GM12891 (cell line): ENCODE results near the gene GTF2I.
"Not testable (repeated sequence)": the region's sequence is repeated elsewhere in the genome, so short reads cannot be mapped to it uniquely, and the experiment has no call there.

Source experiments
- DNase-seq: peaks from one replicate; pipeline ENCODE4 v3.0.0; 2011; ENCODE audit warnings: low spot score; ENCODE audit not compliant: insufficient read length
- FAIRE-seq: peaks from 2 replicates; lab custom pipeline; 2011; peaks lifted over from hg19 to GRCh38; lab: Jason Lieb, UNC
- PAX5 ChIP-seq: IDR thresholded peaks from 2 replicates; pipeline ENCODE4 v1.6.1; 2011; ENCODE audit warnings: low read length, moderate library complexity, mild to moderate bottlenecking; ENCODE audit not compliant: insufficient read depth, severe bottlenecking
- POLR2A ChIP-seq: IDR thresholded peaks from 2 replicates; pipeline ENCODE4 v1.6.1; 2011; ENCODE audit warnings: low read depth, low read length, control low read depth
- POLR2AphosphoS5 ChIP-seq: IDR thresholded peaks from 2 replicates; pipeline ENCODE4 v1.6.1; 2011; ENCODE audit warnings: low read depth, low read length, control low read depth
- POU2F2 ChIP-seq: IDR thresholded peaks from 2 replicates; pipeline ENCODE4 v1.6.1; 2011; ENCODE audit warnings: low read depth, mild to moderate bottlenecking, control low read depth, low read length, moderate library complexity
- SPI1 ChIP-seq: IDR thresholded peaks from 2 replicates; pipeline ENCODE4 v1.6.1; 2011; ENCODE audit warnings: low read depth, low read length, control low read depth
- TAF1 ChIP-seq: IDR thresholded peaks from 2 replicates; pipeline ENCODE4 v1.6.1; 2011; ENCODE audit warnings: low read depth, low read length, control low read depth

The GTF2I gene

GRCh38 chr7:74709880-74710671, 52.6 kb downstream of the GTF2I start:
- DNase-seq = no peak
- TF ChIP-seq TAF1 (no peak), POLR2A (no peak), POLR2AphosphoS5 (no peak), POU2F2 (no peak), SPI1 (no peak), PAX5 (no peak)
- no peak for FAIRE-seq

- TF ChIP-seq POLR2AphosphoS5 = no peak
- no peak for TF ChIP-seq POU2F2
- no peak for TF ChIP-seq POLR2A
- no peak for TF ChIP-seq TAF1
- TF ChIP-seq PAX5 = no peak
- no peak for TF ChIP-seq SPI1
- DNase-seq (no peak), FAIRE-seq (no peak)
Measured at GRCh38 chr7:74713567-74713966, 56.0 kb downstream of the GTF2I start.

- TF ChIP-seq POLR2A (no peak), PAX5 (no peak), POLR2AphosphoS5 (no peak), TAF1 (no peak), POU2F2 (no peak), SPI1 (no peak)
- no peak for DNase-seq
- FAIRE-seq = no peak
Measured at GRCh38 chr7:74717889-74718288, 60.4 kb downstream of the GTF2I start.

GRCh38 chr7:74718336-74718735, 60.8 kb downstream of the GTF2I start:
- no peak for TF ChIP-seq TAF1
- TF ChIP-seq SPI1 = no peak
- no peak for TF ChIP-seq PAX5
- no peak for TF ChIP-seq POU2F2
- no peak for TF ChIP-seq POLR2AphosphoS5
- no peak for TF ChIP-seq POLR2A
- no peak for DNase-seq
- no peak for FAIRE-seq

- DNase-seq = no peak
- TF ChIP-seq SPI1 = no peak
- TF ChIP-seq POU2F2 = no peak
- FAIRE-seq = no peak
Measured at GRCh38 chr7:74722153-74722552, 64.6 kb downstream of the GTF2I start.

- FAIRE-seq (no peak), DNase-seq (no peak)
- no peak for TF ChIP-seq POLR2A
- TF ChIP-seq TAF1 = no peak
- TF ChIP-seq POLR2AphosphoS5 = no peak
- no peak for TF ChIP-seq POU2F2
Measured at GRCh38 chr7:74725840-74726239, 68.3 kb downstream of the GTF2I start.

GRCh38 chr7:74726309-74727101, 69.0 kb downstream of the GTF2I start:
- DNase-seq (no peak), FAIRE-seq (no peak)
- TF ChIP-seq POLR2A (no peak), POU2F2 (no peak), TAF1 (no peak), SPI1 (no peak), PAX5 (no peak)

GRCh38 chr7:74728686-74729085, 71.2 kb downstream of the GTF2I start:
- FAIRE-seq = not testable (repeated sequence)

GRCh38 chr7:74730186-74730585, 72.7 kb downstream of the GTF2I start:
- DNase-seq, FAIRE-seq: not testable (repeated sequence)

More at GRCh38 chr7:74728686-74729085, 71.2 kb downstream of the GTF2I start:
- not testable (repeated sequence) for DNase-seq

GRCh38 chr7:74739974-74740703, 82.6 kb downstream of the GTF2I start:
- FAIRE-seq, DNase-seq: not testable (repeated sequence)

GRCh38 chr7:74743936-74744557, 86.5 kb downstream of the GTF2I start:
- not testable (repeated sequence) for FAIRE-seq, DNase-seq

- not testable (repeated sequence) for DNase-seq, FAIRE-seq
Measured at GRCh38 chr7:74753921-74754482, 96.5 kb downstream of the GTF2I start.

- FAIRE-seq, DNase-seq: not testable (repeated sequence)
Measured at GRCh38 chr7:74756673-74757072, 99.2 kb downstream of the GTF2I start.

- not testable (repeated sequence) for DNase-seq, FAIRE-seq
Measured at GRCh38 chr7:74758268-74758667, 100.8 kb downstream of the GTF2I start.
